A204.1 (cell line): ENCODE results near the gene CLIC6.
A peak's percentile ranks its signal among the peaks of the same experiment; 100 is the strongest.

Source experiments
- FAIRE-seq: peaks from 2 replicates; lab custom pipeline; 2012; peaks lifted over from hg19 to GRCh38; lab: Jason Lieb, UNC

Gene CLIC6

GRCh38 chr21:34668803-34669148, at the start of gene CLIC6:
Gene CLIC6, plus strand, starts transcription at chr21:34668994. Its CDS starts 395 bp downstream, at chr21:34669389.
- FAIRE-seq = no peak

GRCh38 chr21:34619841-34620665, 48.7 kb upstream of the CLIC6 start:
- no peak for FAIRE-seq

GRCh38 chr21:34621434-34622350, 47.1 kb upstream of the CLIC6 start:
- no peak for FAIRE-seq

GRCh38 chr21:34623516-34623915, 45.3 kb upstream of the CLIC6 start:
- FAIRE-seq = no peak

- no peak for FAIRE-seq
These were observed 43.7 kb upstream of the CLIC6 start for GRCh38 chr21:34625030-34625593.

- FAIRE-seq = no peak
These were observed 42.7 kb upstream of the CLIC6 start for GRCh38 chr21:34626131-34626530.

- peak; percentile 95 for FAIRE-seq
These were observed 38.2 kb upstream of the CLIC6 start for GRCh38 chr21:34630536-34631143.

GRCh38 chr21:34632498-34632897, 36.3 kb upstream of the CLIC6 start:
- FAIRE-seq = no peak

- FAIRE-seq = no peak
These were observed 33.5 kb upstream of the CLIC6 start for GRCh38 chr21:34635307-34635706.

GRCh38 chr21:34636961-34637360, 31.8 kb upstream of the CLIC6 start:
- FAIRE-seq = no peak

- FAIRE-seq = no peak
These were observed 29.5 kb upstream of the CLIC6 start for GRCh38 chr21:34639250-34639649.

GRCh38 chr21:34639882-34640788, 28.7 kb upstream of the CLIC6 start:
- no peak for FAIRE-seq

GRCh38 chr21:34640858-34641257, 27.9 kb upstream of the CLIC6 start:
- FAIRE-seq = no peak

- FAIRE-seq = no peak
These were observed 26.4 kb upstream of the CLIC6 start for GRCh38 chr21:34642211-34643075.

GRCh38 chr21:34644825-34645224, 24.0 kb upstream of the CLIC6 start:
- FAIRE-seq = no peak

GRCh38 chr21:34647555-34647954, 21.2 kb upstream of the CLIC6 start:
- FAIRE-seq = no peak

- no peak for FAIRE-seq
These were observed 20.0 kb upstream of the CLIC6 start for GRCh38 chr21:34648739-34649297.

- no peak for FAIRE-seq
These were observed 19.4 kb upstream of the CLIC6 start for GRCh38 chr21:34649400-34649799.

GRCh38 chr21:34650861-34651431, 17.8 kb upstream of the CLIC6 start:
- no peak for FAIRE-seq

- FAIRE-seq = no peak
These were observed 17.2 kb upstream of the CLIC6 start for GRCh38 chr21:34651642-34652041.
